EH (cell line): Measurements from ENCODE around the gene LYZL2.
"Not testable (repeated sequence)": the region's sequence is repeated elsewhere in the genome, so short reads cannot be mapped to it uniquely, and the experiment has no call there.

Source experiments
- DNase-seq: peaks from one replicate; pipeline ENCODE4 v3.0.0-alpha.2; 2015; ENCODE audit warnings: low read depth

The LYZL2 gene

DNA sequence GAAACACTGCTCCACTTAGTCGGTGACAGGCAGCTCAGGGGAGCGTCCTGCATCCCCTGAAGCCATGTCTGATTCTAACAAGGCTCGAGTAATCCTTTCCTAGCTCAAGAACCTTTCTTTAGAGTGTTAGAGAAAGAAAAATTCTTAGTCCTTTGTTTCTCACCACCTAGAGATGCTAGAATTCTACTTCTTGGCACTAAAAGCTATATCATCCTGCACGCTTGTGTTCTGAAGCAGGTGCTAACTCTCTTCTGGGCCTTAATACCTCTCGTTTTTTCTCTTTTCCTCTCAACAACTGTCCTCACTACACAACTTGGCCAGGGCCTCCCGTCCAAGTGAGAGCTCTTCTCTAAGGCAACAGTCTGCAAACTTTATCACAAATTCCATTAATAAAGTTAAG lies at the start of gene LYZL2:
TSS of gene LYZL2 (minus strand) at position 101 of the 400 bp plus-strand sequence. CDS start 2,838 bp downstream, outside the sequence.
- no peak for DNase-seq

DNA sequence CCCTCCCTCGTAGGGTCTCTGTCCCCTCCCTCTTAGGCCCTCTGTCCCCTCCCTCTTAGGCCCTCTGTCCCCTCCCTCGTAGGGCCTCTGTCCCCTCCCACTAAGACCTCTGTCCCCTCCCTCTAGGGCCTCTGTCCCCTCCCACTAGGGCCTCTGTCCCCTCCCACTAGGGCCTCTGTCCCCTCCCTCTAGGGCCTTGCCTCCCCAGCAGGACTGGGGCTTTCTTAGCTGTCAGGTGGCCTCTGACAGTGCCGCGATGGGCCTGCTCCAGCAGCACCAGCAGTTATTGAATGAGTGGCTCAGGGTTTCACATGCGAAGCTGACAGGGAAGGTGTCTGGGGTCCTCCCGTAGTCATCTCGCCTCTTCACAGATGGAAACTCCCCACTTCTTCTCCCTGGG lies 48.1 kb upstream of the LYZL2 start:
- not testable (repeated sequence) for DNase-seq

DNA sequence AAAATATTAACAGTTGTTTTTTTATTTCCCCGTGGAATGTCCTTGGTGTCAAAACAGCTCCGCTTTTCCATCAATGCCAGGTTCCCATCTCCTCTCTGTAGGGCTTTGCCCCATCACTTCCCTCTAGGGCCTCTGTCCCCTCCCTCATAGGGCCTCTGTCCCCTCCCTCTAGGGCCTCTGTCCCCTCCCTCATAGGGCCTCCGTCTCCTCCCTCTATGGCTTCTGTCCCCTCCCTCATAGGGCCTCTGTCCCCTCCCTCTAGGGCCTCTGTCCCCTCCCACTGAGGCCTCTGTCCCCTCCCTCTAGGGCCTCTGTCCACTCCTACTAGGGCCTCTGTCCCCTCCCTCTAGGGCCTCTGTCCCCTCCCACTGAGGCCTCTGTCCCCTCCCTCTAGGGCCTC lies 47.6 kb upstream of the LYZL2 start:
- DNase-seq = not testable (repeated sequence)

DNA sequence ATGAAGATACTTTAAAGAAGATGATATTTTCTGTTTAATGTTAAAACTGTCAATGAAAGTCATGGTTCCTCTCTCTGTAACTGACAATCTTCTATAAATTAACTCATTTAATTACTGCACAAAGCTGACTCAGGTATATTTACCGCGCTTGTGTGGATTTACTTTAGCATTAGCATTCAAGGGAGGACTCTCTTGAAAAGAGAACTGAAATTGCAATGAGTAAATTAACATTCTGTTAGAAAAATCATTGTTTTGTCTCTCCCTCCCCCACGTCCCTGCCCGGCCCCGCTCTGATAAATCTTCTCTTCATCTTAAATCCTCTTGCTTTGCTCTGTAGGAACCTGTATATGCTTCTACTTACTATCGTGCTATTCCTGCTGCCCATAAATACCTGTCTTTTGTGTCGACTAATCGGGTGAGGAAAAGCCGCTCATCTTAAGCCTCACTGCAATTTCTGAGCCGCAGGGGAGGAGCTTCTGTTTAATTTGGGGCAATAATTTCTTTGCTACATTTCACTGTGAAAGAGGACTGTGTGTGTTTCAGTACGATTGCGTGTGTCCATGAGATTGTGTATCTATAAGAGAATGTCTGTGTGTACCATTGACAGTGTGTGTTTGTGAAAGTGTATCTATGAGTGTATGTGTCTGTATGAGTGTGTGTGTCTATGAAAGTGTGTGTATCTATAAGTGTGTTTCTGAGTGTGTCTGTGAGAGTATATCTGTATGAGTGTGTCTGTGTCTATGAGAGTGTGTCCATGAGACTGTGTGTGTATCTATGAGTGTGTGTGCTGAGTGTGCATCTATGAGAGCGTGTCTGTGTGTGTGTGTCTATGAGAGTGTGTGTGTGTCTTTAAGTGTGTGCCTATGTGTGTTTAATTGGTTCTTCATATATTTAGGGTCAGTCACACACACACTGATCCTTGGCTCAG lies 46.5 kb upstream of the LYZL2 start:
- DNase-seq = no peak

DNA sequence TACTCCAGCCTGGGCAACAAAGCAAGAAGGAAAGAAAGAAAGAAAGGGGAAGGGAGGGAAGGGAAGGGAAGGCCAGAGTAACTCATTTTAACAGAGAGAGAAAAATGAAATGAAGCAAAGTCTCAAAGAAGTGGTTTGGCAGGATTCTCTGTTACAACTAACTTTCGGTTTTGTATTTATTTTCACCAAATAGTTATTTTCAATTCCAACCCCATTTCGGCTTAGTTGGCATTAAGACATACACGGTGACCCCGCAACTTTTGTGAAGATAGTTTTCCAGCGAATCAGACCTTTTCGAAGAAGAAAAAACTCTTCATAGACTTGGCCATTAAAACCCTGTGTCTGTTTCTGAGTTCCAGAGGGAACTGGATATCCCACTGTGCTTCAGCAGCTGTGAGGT lies 45.2 kb upstream of the LYZL2 start:
- no peak for DNase-seq

DNA sequence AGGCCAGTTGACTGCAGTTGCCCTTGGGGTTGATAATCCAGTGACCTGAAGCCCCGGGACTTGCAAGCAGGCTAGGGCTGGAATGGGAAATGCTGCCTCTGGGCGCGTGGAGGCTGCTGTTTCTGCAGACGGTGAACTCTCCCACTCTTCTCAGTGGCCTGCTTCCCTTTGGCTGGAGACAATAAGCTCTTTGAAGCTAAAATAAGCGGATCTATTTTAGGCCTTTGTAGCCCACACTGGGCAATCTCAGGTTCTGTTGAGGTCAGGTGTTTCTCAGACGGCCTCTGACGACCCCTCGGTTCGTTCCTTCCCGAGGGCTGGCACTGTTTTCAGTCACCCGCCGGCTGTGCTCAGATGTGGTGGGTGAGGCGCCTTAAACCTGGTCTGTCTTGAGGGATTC lies 43.7 kb upstream of the LYZL2 start:
- not testable (repeated sequence) for DNase-seq

DNA sequence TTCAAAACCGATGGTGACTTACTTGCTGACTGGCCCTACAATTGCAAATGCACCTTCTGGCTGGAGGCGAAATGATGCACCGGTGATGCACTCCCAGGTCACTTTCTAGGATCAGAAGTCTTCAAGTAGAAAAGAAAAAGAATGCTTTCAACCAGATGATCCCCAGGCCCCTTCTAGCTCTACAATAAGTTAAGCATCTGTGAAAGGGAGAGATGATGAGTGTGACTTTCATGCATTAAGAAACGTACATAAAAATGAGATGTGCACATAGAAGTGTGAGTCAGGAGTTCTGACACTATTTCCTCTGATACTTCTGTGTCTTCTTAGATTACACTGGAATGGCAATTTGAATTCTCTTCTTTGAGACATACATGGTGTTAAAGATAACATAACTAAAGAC lies 42.8 kb upstream of the LYZL2 start:
- not testable (repeated sequence) for DNase-seq

DNA sequence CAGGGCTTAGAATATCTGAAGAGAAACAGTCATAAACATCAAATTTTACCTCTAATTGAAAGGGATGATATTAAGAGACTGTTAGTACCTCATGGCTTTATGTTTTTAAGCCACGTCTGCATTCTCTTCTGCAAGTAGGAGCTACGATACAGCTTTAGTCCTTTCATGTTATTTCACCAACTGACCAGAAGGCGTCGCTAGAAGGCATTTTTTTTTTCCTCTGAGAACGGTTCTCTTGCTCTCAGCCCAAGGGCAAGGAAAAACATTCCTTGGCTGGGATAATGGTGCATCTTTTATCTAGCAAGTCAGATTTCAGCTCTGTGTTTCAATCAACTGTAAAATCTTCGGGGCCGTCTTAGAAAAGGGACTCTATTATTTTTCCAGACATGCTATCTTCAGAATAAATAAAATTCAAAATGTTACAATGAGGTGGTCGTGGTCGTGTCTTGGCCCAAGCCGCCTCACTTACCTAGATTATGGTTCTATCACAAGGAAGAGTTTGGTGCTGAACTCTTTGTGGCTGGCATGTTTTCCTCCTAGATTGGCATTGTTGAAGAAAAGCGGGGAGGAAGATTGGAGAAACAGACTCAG lies 41.6 kb upstream of the LYZL2 start:
- peak; percentile 84 for DNase-seq

DNA sequence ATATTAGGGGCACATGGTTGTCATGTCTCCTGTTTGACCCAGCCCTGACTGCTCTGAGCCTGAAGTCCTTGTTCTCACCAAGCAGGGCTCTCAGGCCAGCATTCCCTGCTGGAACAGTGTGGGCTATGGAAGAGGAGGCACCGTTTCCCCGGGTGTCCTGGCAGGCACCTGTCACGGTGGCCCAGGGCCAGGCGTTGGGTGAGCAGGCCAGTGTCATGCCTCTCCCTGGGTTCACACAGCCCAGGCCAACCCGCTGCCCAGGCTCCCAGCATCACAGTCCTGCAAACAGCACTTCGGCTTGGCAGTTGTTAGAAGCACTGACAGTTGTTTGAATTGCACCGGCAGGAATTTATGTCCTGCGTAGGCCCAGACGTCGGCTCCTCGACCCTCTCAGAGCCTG lies 38.4 kb upstream of the LYZL2 start:
- not testable (repeated sequence) for DNase-seq

DNA sequence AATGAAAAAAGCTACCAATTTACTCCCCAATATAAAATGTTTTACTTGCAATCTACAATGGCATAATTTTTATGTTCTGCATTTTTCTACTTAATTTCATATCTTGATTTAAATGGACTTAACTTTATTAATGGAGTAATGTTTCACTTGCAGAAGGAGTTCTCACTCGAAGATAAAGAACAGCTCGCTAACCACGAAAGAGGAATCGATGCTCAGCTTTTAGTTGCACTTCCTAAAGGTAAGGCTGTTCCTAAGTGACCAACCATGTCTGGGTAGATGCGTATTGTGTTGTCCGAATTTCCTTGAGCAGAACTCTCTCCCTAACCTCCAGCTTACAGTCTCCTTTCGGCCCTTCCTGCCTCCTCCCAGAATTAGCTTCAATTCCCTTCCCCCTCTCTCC lies 33.9 kb upstream of the LYZL2 start:
- DNase-seq = not testable (repeated sequence)

DNA sequence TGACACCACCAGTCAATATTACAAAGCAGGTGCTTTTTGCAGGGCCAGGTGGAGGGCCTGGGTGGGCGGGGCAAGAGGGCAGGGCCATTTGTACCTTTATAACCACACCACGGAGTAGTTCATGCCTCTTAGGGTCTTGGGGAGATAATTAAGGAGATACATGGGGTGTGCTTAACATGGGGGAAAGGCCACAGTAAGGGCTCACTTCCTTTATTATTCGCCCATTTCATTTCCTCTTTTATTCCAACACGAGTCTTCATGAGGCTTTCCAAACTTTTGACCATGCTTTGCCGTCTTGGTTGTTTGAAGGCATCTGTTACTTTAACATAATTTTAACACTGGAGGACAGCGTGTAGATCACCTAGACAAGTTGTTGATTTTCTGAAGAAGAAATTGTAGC lies 33.3 kb upstream of the LYZL2 start:
- DNase-seq = no peak

DNA sequence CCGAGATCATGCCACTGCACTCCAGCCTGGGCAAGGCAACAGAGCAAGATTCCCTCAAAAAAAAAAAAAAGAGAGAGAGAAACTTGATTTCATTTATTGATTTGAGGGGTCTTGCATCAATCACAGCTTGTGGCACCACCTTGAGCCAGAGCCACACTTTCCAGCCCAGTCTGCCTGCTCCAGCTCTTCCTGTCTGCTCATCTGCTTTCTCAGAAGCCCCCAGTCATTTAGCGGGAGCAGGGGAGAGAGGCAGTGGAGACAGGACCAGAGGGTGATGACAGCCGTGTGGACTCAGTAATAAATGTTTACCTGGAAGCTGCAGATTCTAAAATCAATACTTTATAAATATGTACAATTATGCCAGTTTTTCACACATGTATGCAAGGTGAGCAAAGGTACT lies 30.8 kb upstream of the LYZL2 start:
- not testable (repeated sequence) for DNase-seq

DNA sequence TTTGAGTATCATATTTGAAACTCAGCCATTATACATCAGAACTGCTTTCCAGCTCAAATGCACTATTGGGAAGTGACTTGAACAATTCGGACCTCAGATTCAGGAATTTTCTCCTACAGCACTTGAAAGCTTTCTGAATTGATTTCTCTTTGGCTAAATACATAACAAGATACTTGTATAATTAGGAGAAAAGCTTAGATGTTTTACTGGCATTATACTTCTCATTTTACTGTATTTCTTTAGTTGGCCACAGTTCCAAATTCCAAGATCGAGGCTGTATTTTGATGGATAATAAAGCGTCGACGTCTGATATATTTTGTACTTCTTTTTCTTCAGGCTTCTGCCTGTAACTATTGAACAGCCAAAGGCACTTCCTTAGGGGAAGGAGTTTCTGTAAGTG lies 26.7 kb upstream of the LYZL2 start:
- DNase-seq = no peak

DNA sequence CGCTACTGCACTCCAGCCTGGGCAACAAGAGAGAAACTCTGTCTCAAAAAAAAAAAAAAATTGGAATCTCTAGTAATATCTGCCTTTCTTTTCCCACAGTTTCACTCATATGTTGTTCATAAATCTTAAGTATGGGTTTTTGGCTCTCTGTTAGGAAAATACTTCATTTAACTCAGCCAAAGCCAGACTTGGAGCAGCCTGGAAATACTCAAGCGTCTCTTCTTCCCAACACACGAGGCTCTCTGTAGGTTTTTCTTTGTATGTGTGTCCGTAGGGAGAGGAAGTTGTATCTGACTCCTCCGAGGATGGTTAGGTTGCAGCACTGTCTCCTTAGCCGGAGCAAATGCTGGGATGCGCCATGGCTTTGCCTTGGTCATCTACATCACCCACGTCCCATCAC lies 25.4 kb upstream of the LYZL2 start:
- DNase-seq = not testable (repeated sequence)

DNA sequence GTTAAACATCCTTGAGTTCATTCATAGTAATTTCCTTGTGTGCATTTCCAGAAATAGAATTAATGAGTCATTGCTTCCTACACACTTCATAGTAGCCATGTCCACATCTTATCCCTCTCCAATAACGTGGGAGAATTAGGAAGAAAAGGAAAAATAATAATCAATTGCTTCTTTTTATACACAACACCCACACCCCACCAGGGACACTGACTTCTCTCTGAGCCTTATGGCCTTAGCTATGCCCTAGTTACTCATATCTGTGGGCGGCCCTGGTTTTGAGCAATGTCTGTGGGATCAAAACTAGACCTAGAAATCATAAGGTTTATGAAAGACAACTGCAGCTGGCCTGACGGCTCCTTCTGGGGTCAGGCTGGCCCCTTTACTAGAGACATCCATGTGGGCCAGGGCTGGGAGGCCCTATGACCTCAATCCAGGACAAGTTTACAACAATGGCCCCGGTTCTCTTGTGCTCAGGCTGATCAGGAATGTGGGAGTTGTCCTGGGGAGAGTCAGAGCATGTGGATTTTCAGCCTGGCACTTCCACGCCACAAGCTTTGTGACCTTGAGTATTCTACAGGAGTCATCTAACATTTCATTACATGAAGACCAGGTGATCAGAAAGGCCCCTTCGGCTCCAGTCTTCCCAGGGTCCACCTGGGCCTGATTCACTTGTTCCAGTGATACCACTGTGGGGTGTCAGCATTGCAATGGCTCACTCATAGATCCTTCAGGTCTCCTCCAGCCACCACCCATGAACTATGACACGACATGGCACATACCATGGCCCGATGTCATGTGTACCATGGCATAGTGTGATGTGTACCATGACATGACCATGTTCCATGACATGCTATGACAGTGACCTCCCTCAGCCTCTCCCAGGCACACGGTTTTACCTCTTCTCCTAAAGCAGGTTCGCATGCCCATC lies 22.2 kb upstream of the LYZL2 start:
- DNase-seq = peak; percentile 68

DNA sequence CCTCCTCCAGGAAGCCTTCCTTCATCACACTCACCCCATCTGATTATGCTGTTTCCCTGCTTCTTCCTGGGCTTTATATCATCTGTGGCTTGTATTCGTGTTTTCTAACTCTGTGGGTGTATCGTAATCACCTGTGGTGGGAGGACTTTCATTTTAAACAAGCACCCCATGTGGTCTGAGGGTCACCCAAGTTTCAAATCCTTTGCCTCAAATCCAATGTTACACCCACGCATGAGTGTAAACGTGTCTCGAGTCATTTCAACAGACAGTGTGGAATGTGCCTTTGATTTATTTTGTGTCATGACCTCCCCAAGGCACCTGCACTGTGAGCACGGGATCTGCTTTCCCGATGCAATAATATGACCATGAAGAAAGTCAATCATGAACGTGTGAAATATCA lies 17.5 kb upstream of the LYZL2 start:
- DNase-seq = no peak

DNA sequence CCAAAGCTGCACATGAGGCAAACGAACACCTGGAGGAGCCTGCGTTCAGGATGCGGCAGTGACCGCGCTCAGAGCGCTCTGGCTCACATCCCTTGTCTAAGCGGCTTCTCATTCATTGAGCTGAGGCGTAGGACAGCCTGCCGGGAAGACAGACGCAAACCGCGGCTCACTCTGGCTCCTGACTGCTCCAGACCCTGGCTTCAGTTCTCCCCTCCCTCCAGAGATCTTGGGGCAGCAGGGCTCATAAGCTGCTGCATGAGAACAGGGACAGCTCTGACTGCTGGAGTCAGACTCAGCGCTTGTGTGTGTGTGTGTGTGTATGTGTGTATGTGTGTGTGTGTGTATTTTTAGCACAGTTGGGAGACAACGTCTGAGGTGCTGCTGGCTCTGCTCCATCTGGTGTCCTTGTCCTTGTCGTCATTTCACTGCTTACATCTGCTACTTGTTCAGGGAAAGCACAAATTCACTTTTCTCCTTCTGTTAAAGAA lies 15.8 kb upstream of the LYZL2 start:
- peak; percentile 53 for DNase-seq

DNA sequence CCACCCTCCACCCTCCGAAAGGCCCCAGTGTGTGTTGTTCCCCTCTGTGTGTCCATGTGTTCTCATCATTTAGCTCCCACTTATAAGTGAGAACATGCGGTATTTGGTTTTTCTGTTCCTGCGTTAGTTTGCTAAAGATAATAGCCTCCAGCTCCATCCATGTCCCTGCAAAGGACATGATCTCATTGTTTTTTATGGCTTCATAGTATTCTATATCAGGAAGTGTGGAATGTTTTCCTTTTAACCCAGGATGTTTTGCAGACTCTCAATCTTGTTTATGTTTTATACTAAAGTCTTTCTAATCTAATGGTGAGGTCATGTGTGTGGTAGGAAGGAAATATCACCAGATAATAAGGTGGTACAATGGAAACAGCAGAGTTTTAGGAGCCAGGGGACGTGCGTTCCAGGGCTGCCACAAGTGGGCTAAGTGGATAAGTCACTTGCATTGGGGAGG lies 14.9 kb upstream of the LYZL2 start:
- peak; percentile 74 for DNase-seq

DNA sequence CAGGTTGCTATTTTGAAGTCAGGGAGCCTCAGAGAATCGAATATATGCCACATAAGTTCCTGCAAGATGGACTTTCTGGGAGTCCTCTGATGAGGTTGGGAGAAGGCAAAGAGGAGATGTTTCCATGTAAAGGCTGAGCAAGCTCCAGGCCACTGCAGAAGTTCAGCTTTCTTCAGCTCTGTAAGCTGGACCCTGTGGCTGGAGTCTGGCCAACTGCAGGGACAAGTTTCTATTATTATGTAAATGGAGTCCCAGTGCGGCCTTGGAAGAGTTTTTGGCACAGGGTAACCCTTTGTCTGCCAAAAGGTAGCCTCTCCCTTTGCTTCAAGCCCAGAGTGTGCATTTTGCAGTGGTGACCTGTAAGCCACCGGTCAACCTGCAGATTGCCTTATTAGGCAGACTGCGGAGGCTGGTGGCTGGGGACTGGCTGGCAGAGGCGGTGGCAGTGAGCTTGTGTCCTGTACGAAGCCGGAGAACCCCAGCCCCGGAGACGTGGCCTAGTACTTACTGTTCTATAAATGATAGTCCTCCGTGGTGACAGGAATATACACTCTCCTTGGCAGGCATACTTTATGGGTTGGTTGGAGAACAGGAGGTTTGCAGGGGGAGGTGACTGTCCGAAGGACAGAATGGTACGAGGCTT lies 14.1 kb upstream of the LYZL2 start:
- DNase-seq = not testable (repeated sequence)

DNA sequence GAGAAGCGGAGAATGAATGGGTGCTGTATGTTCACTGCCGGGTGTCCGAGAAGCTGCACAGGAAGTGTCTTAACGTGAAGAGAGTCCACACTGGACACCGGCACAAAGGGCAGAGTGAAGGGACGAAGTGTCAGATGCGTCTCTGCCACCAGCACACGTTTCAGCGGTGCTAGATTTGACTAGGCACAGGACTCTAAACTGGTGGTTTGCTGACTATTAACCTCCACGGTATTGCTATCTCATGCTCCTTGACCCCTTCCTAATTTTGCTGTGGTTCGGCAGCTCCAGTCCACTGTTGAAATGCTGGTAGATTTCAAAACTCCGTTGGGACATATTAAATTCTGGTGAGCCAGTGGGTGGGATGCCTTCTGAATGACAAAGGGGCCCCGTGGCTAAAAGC lies 13.3 kb upstream of the LYZL2 start:
- not testable (repeated sequence) for DNase-seq

DNA sequence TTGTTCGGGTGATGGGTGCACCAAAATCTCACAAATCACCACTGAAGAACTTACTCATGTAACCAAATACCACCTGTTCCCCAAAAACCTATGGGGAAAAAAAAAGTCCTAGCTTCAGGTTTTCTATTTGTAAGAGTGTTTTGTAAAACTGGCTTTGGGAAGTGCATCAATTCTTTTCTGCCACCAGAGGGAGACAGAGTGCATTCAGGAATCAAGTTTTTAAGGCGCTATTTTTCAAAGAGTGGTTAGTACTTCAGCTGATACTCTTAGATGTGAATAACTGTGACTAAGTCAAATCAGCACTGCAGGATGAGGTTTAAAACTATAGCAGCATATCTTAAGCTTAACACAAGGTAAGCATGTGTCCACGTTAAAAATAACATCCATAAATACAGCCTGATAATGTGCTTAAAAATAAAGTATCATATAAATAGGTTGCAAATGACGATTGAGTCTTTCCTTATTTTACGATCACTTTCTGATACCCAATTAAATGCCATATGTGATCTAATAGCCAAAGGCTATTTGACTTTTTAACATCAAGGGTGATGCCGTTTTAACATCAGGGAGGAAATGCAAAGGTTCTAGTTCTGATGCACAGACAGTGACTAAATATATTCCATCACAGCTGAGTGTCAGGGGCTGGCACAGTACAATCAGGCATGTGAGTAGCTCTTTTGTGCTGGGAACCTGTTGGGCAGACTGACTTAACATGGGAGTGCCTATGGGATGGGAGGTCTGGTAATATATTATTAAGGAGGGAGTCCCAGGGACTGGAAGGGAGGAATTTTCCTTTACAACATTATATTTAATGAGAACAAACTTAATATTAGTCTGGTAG lies 10.6 kb upstream of the LYZL2 start:
- DNase-seq = peak; percentile 70
